GM10248 (cell line): ENCODE data around the gene TSPAN18.

ENCODE experiments used
- CTCF ChIA-PET: fragments of 300-600 bp; sonication (Branson Sonifier 250); formaldehyde crosslinking; extraction: SDS; loops from one replicate; lab custom pipeline; 2021; ENCODE audit warnings: antibody characterized with exemption; lab: Yijun Ruan, JAX
- POLR2A ChIA-PET: fragments of 350-650 bp; sonication (Branson Sonifier 250); formaldehyde crosslinking; extraction: SDS; loops from one replicate; lab custom pipeline; 2020; ENCODE audit warnings: antibody characterized with exemption; lab: Yijun Ruan, JAX
- DNase-seq: peaks from one replicate; pipeline ENCODE4 v3.0.0; 2012; ENCODE audit errors: extremely low spot score
- CTCF ChIP-seq: IDR thresholded peaks from 2 replicates; pipeline ENCODE4 v1.5.1; 2012; ENCODE audit warnings: mild to moderate bottlenecking, low read depth; ENCODE audit errors: extremely low read depth, missing control alignments, control extremely low read depth

Gene TSPAN18

GRCh38 chr11:44954051-44954906 is 227.5 kb downstream of the TSPAN18 start:
- DNase-seq, result no peak
- TF ChIP-seq CTCF, result no peak
- ChIA-PET CTCF (interaction anchor here (1.0 to 1.8 kb wide), 6 partner anchors 14 to 151 kb away, joined by 3 to 8 read pairs (median 4); no protein-coding TSS in a partner anchor), POLR2A (no interaction called here)

GRCh38 chr11:44955015-44955738 is 228.4 kb downstream of the TSPAN18 start:
- ChIA-PET CTCF (interaction anchor here (1.0 to 1.8 kb wide), 6 partner anchors 15 to 150 kb away, joined by 3 to 8 read pairs (median 4); no protein-coding TSS in a partner anchor), POLR2A (no interaction called here)
- DNase-seq, result no peak
- no peak for TF ChIP-seq CTCF

GRCh38 chr11:44957040-44957515 is 230.3 kb downstream of the TSPAN18 start:
- CTCF ChIA-PET, result interaction anchor here (1.2 kb wide), 1 partner anchor 21 kb away, joined by 4 read pairs; no protein-coding TSS in a partner anchor
- TF ChIP-seq CTCF, result no peak
- DNase-seq, result no peak
- POLR2A ChIA-PET, result no interaction called here

GRCh38 chr11:44957776-44958564 is 231.2 kb downstream of the TSPAN18 start:
- no peak for DNase-seq
- no peak for TF ChIP-seq CTCF
- ChIA-PET CTCF (interaction anchor here (1.1 to 3.4 kb wide), 3 partner anchors 18 to 375 kb away, joined by 3 to 14 read pairs (median 3); no protein-coding TSS in a partner anchor), POLR2A (no interaction called here)

GRCh38 chr11:44959064-44959463 is 232.3 kb downstream of the TSPAN18 start:
- CTCF ChIA-PET, result interaction anchor here (0.8 to 3.4 kb wide), 6 partner anchors 15 to 374 kb away, joined by 3 to 14 read pairs (median 3); no protein-coding TSS in a partner anchor
- POLR2A ChIA-PET, result no interaction called here
- no peak for DNase-seq
- no peak for TF ChIP-seq CTCF
